B cell (primary cell): ENCODE data around the gene COL6A1. TPM values are rescaled to one million over a fixed set of nuclear protein-coding genes. Genes with fewer than 3 reads are reported as not detected.

Experiments used
- ATAC-seq: fragments of 200-7000 bp; cut with Tn5 transposase; one replicate; pipeline ENCODE4 v1.10.0; 2021; ENCODE audit warnings: low read depth, mild to moderate bottlenecking, moderate number of reproducible peaks, moderate library complexity
- CTCF ChIA-PET: fragments of 350-600 bp; sonication (Branson Sonifier 250); formaldehyde crosslinking; loops from one replicate; lab custom pipeline; 2021; ENCODE audit warnings: antibody characterized with exemption, inconsistent platforms; lab: Charles Lee
- POLR2A ChIA-PET: fragments of 350-600 bp; sonication (Branson Sonifier 250); formaldehyde crosslinking; loops from one replicate; lab custom pipeline; 2021; ENCODE audit warnings: antibody characterized with exemption; lab: Charles Lee
- DNase-seq: peaks from one replicate; pipeline ENCODE4 v3.0.0; 2013
- H2AFZ ChIP-seq: 2 replicates; pipeline ENCODE4 v1.6.1; 2012; ENCODE audit warnings: mild to moderate bottlenecking, low read depth, low read length; ENCODE audit not compliant: insufficient read depth, poor library complexity, severe bottlenecking
- H3K27ac ChIP-seq, 2 donors: 1 replicate in 1 of 2; 2 replicates in 1 of 2; pipeline ENCODE4 v1.5.1; 2012 to 2013; ENCODE audit warnings: low read length in 2 of 2, mild to moderate bottlenecking in 2 of 2, moderate library complexity in 1 of 2
- H3K27me3 ChIP-seq, 4 experiments: fragments of 200-600 bp in 1 of 4; sonication (generic) in 1 of 4; replicated peaks in 1 of 4; 1 replicate in 2 of 4; 2 replicates in 2 of 4; pipeline versions ENCODE4 v1.6.1 to v1.7.0; 2013 to 2016; ENCODE audit warnings: low read length in 3 of 4, mild to moderate bottlenecking in 2 of 4, mixed read lengths in 1 of 4, moderate library complexity in 1 of 4; ENCODE audit not compliant: insufficient read depth in 4 of 4, control insufficient read depth in 3 of 4; ENCODE audit errors: control extremely low read depth in 1 of 4
- H3K36me3 ChIP-seq, 2 experiments: replicated peaks in 1 of 2; 1 replicate in 1 of 2; 2 replicates in 1 of 2; pipeline versions ENCODE4 v1.6.1 to v1.7.1; 2013; ENCODE audit warnings: low read length in 1 of 2; ENCODE audit not compliant: insufficient read depth in 2 of 2, control insufficient read depth in 1 of 2; ENCODE audit errors: control extremely low read depth in 1 of 2, extremely low read depth in 1 of 2
- H3K4me1 ChIP-seq, 2 donors: fragments of 200-600 bp in 1 of 2; sonication (generic) in 1 of 2; 1 replicate in 1 of 2; 2 replicates in 1 of 2; pipeline versions ENCODE4 v1.5.1 to v1.6.1; 2013 to 2017; ENCODE audit warnings: low read length in 2 of 2; ENCODE audit not compliant: control insufficient read depth in 2 of 2, insufficient read depth in 2 of 2
- H3K4me2 ChIP-seq: replicated peaks from 2 replicates; pipeline ENCODE3; 2012; ENCODE audit warnings: mild to moderate bottlenecking, low read depth, low read length; ENCODE audit not compliant: poor library complexity, severe bottlenecking
- H3K4me3 ChIP-seq, 5 experiments: fragments of 200-600 bp in 1 of 5; sonication (generic) in 1 of 5; 1 replicate in 3 of 5; 2 replicates in 2 of 5; pipeline versions ENCODE4 v1.5.1 to v1.7.0; 2011 to 2016; ENCODE audit warnings: low read length in 4 of 5, mild to moderate bottlenecking in 4 of 5, low read depth in 2 of 5, control low read depth in 1 of 5, moderate library complexity in 1 of 5; ENCODE audit not compliant: insufficient read depth in 1 of 5; ENCODE audit errors: control extremely low read depth in 1 of 5, extremely low read depth in 1 of 5
- H3K79me2 ChIP-seq: fragments of 200-600 bp; sonication (generic); one replicate; pipeline ENCODE4 v1.6.0; 2016; ENCODE audit warnings: low read length; ENCODE audit not compliant: control insufficient read depth, insufficient read depth
- H3K9ac ChIP-seq: fragments of 200-600 bp; sonication (generic); 2 replicates; pipeline ENCODE4 v1.6.1; 2017; ENCODE audit warnings: mild to moderate bottlenecking, low read length, moderate library complexity
- H3K9me3 ChIP-seq, 3 donors: one replicate each; pipeline versions ENCODE4 v1.6.1 to v1.7.1; 2013; ENCODE audit warnings: low read length in 2 of 3; ENCODE audit not compliant: control insufficient read depth in 2 of 3, insufficient read depth in 1 of 3; ENCODE audit errors: control extremely low read depth in 1 of 3
- H4K20me1 ChIP-seq: 2 replicates; pipeline ENCODE4 v1.6.0; 2012; ENCODE audit warnings: mild to moderate bottlenecking, low read length; ENCODE audit not compliant: insufficient read depth, control insufficient read depth, poor library complexity, severe bottlenecking
- H3K27ac Mint-ChIP-seq: one replicate; pipeline ENCODE4 v1.8.0; 2021; ENCODE audit warnings: mixed read lengths
- H3K27me3 Mint-ChIP-seq: one replicate; pipeline ENCODE4 v1.8.0; 2021; ENCODE audit warnings: mixed read lengths
- H3K4me1 Mint-ChIP-seq: one replicate; pipeline ENCODE4 v1.8.0; 2021; ENCODE audit warnings: mixed read lengths
- H3K4me3 Mint-ChIP-seq: one replicate; pipeline ENCODE4 v1.8.0; 2021; ENCODE audit warnings: mixed read lengths
- H3K9me3 Mint-ChIP-seq: one replicate; pipeline ENCODE4 v1.8.0; 2022; ENCODE audit warnings: mixed read lengths; ENCODE audit not compliant: insufficient read depth
- CTCF ChIP-seq: fragments of 200-600 bp; IDR thresholded peaks from one replicate; pipeline ENCODE4 v1.8.0; 2022; ENCODE audit warnings: antibody characterized with exemption, mild to moderate bottlenecking
- EZH2 ChIP-seq: IDR thresholded peaks from 2 replicates; pipeline ENCODE4 v1.6.1; 2012; ENCODE audit warnings: borderline replicate concordance, low read depth, mild to moderate bottlenecking, moderate library complexity, low read length; ENCODE audit not compliant: insufficient read depth, poor library complexity, severe bottlenecking
- WGBS: methylation state at CpG from one replicate; pipeline ENCODE4 v1.1.5; 2013; ENCODE audit warnings: missing lambda C conversion rate; ENCODE audit not compliant: insufficient coverage; 5-methylcytosine and 5-hydroxymethylcytosine counted together
- intact Hi-C: fragments of 100-400 bp; cut with micrococcal nuclease; formaldehyde crosslinking; loops from one replicate; pipeline ENCODE4 v1.10.0; 2022
- polyA plus RNA-seq: library from polyadenylated mRNA; depleted of rRNA; stranded (reverse); fragments of >200 nt; gene quantifications from 2 replicates; pipeline ENCODE4 v1.2.3, GENCODE V29; 2012
- total RNA-seq, 2 donors: library from RNA; stranded (reverse); fragments of 120-200 nt in 1 of 2; gene quantifications; 1 replicate in 1 of 2; 2 replicates in 1 of 2; pipeline versions ENCODE4 v1.2.3 to v1.2.4, GENCODE V29; 2013 to 2022

Gene COL6A1
- total and polyA plus RNA-seq, 2 donors (not counting 1 experiment from before 2014, with no cell fraction given) = 0.39 to 0.67 TPM

DNA sequence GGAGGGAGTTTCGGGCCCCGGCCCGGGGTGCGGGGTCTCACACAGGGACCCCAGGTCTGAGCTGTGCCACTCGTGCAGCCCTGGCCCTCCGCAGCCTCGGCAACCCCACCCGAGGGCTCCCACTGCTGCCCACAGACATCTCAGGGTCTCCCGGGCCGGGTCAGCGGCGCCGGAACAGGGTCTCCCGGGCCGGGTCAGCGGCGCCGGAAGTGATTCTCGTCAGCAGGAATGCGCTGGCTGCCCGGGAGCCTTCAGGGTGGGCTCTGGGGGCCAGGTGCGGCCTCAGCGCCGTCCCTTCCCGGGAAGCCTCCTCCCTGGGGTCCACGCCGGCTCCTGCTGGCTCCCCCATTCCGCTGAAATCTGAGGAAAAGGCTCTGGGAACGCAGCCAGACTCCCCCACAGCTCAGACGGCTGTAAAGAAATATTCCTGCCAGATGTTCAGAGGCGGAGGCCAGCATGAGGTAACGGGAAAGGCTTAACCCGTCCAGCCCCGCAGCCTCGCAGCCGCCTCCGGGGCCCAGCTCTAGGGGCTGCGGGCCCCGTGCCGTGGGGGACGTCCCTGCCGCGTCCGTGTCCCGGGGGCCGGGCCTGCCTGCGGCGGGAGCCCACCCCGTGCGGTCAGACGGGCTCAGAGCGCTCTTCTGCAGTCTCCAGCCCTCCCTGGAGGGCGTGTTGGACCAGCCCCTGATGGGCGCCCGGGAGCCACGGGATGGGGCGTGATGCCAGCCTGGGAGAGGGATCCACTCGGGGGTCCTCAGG lies 8.7 kb upstream of the COL6A1 start:
- POLR2A ChIA-PET = no interaction called here
- peak overlapping the region; percentile 95 for H3K4me2 ChIP-seq
- H3K27ac ChIP-seq = no peak overlapping the region
- WGBS = 4% methylated on average over 58 of the region's 58 CpGs
- peaks cover 0 to 17% (median 0%) of the 10 kb centered on the region in 3 donors for H3K9me3 ChIP-seq
- peak overlapping the region; percentile 72 for H3K9ac ChIP-seq
- H3K27me3 Mint-ChIP-seq = peaks cover 31% of the 10 kb centered on the region
- H3K4me3 Mint-ChIP-seq = peak overlapping the region; percentile 87
- peaks cover 29 to 35% of the 10 kb centered on the region in 2 donors for H3K4me1 ChIP-seq
- no peaks in the 10 kb centered on the region for H3K9me3 Mint-ChIP-seq
- peaks cover 10% of the 10 kb centered on the region for H3K4me1 Mint-ChIP-seq
- H4K20me1 ChIP-seq = no peaks in the 10 kb centered on the region
- H3K27me3 ChIP-seq = peaks cover 0 to 66% (median 24%) of the 10 kb centered on the region in 4 experiments
- H3K36me3 ChIP-seq = no peaks in the 10 kb centered on the region
- no peak overlapping the region for H3K27ac Mint-ChIP-seq
- DNase-seq (no peak), ATAC-seq (no peak)
- H3K4me3 ChIP-seq = peak overlapping the region in 4 of 5 experiments; percentile 59 to 65 (median 64)
- CTCF ChIA-PET = interaction anchor here (1.6 kb wide), 1 partner anchor 21 kb away, joined by 3 read pairs; no protein-coding TSS in a partner anchor
- peak overlapping the region; percentile 82 for H2AFZ ChIP-seq
- no peaks in the 10 kb centered on the region for H3K79me2 ChIP-seq
- intact Hi-C loops = loop anchor here (1.0 kb wide), 1 partner anchor 8 kb away; the partner anchor contains the start of gene COL6A1
- peak; percentile 63 for TF ChIP-seq EZH2
- no peak for TF ChIP-seq CTCF
